ENCODE data around the gene CENPQ.

Gene CENPQ

DNA sequence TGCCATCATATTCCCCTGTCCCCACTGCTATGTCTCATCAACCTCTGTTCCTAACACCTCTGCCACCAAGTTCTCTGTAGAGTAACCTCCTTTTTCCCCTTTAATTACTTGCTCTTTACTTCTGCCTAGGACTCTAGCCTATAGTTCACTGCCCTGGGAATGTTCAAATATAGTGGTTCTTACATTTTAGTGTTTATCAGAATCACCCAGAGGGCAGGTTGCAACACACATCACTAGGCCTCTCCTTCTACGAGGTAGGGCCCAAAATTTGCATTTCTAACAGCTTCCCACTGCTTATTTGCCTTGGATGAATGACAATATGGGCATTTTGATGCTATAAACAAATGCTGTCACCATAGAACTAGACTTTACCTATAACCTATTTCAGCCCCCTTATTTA lies 64.2 kb downstream of the CENPQ start:
- POLR2A ChIA-PET = no interaction called here
- TF ChIP-seq HDGF (IDR thresholded peaks at IDR 0.05; ENCODE audit: borderline replicate concordance) (no peak), ZNF384 (IDR thresholded peaks at IDR 0.05) (no peak), TARDBP (IDR thresholded peaks at IDR 0.05) (no peak), PKNOX1 (IDR thresholded peaks at IDR 0.05) (no peak), L3MBTL2 (conservative IDR thresholded peaks at IDR 0.05) (no peak), FOXK2 (IDR thresholded peaks at IDR 0.05) (no peak)
- CTCF ChIA-PET = no interaction called here
- no peak for DNase-seq (ENCODE audit: extremely low spot score)

DNA sequence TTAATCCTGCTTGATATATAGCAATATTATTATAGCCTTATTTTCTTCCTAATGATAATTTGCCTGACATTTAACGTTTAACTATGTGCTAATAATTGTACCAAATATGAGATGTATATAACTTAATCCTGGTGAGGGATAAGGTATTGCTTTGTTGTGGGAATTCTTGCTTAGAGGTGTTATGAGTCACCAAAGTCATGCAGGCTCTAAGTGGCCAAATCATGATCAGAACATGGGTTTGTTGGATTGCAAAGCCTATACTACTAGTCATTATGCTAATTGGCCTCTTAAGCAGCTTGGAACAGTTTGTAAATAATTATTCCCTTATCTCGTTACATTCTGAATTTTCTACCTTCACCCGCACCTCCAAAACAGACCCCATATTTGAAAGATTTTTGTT lies 65.4 kb downstream of the CENPQ start:
- CTCF ChIA-PET = no interaction called here
- POLR2A ChIA-PET = no interaction called here
- TF ChIP-seq NFRKB (IDR thresholded peaks at IDR 0.05) (no peak), ARNT (IDR thresholded peaks at IDR 0.05) (no peak), SUZ12 (IDR thresholded peaks at IDR 0.05) (no peak), LEF1 (IDR thresholded peaks at IDR 0.05; ENCODE audit: borderline replicate concordance) (no peak), TARDBP (IDR thresholded peaks at IDR 0.05) (no peak), ELF4 (IDR thresholded peaks at IDR 0.05) (no peak), CTBP1 (IDR thresholded peaks at IDR 0.05; ENCODE audit: borderline replicate concordance) (no peak), L3MBTL2 (conservative IDR thresholded peaks at IDR 0.05) (no peak), FOXM1 (IDR thresholded peaks at IDR 0.05; ENCODE audit: borderline replicate concordance) (no peak), FOXK2 (IDR thresholded peaks at IDR 0.05) (no peak), PKNOX1 (IDR thresholded peaks at IDR 0.05) (no peak), SP1 (IDR thresholded peaks at IDR 0.05) (no peak), HDGF (IDR thresholded peaks at IDR 0.05; ENCODE audit: borderline replicate concordance) (no peak), ZNF384 (IDR thresholded peaks at IDR 0.05) (no peak), BHLHE40 (IDR thresholded peaks at IDR 0.05; ENCODE audit: borderline replicate concordance) (no peak)
- DNase-seq (ENCODE audit: extremely low spot score) = no peak

DNA sequence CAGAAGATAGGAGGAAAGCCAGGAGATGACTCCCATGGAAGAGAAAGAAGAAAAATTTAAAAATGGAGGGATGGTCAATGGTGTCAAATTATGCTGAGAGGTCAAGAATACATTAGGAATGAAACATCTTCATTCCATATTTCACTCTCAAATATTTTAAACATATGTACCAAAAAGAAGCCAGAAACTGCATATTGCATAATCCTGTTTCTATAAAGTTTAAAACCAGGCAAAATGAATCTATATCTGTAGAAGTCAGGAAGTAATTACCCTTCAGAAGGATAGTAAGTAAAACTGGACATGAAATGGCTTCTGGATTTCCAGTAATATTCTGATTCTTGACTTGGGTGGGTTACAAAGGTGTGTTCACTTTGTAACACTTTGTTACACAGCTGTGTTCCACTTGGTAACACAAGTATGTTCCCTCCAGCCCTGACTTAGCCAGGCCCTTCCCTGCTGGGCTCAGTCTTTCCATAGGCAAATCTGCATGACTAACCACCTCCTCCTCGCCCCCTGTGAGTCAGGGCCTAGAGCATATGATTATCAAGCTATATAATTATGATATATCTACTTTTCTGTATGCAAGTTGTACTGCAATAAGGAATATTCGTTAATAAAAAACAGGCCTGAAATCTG lies 67.1 kb downstream of the CENPQ start:
- CTCF ChIA-PET = interaction anchor here (0.8 kb wide), 1 partner anchor 78 kb away, joined by 3 read pairs; no protein-coding TSS in a partner anchor
- no peak for DNase-seq (ENCODE audit: extremely low spot score)
- POLR2A ChIA-PET = no interaction called here

DNA sequence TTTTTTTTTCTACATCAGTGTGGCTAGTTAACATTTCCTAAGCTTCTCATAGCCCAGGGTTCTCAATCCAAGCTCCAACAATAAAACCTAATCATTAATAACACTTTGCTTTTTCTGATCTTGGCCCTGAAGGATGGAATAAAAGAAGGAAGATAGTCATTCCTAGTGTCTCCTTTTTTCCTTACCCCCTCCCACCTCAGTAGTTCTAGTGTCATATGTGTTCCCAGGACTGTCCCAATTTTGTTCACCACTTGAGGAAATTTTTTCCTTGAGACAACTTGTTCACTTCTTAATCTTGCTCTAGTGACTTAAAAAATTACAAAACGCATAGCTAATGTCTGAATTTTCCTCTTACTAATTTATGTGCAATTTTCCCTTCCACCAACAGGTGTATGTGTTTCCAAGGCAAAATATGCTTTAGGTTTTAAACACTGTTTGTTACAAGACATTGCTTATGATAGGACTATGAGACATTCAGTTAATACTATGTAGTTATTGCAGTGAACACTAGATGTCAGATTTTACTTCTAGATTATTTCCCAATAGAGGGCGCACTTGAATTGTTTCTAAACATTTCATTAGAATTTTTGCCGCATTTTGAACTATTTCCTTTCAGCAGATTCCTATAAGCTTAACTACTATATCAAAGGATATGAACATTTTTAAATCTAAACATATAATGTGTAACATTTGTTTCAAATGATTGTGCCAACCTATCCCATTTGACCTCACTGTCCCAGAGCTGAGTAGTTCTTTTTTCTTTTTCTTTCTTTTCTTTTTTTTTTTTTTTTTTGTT lies 68.8 kb downstream of the CENPQ start:
- CTCF ChIA-PET = interaction anchor here (0.6 to 3.0 kb wide), 18 partner anchors 10 to 394 kb away, joined by 3 to 31 read pairs (median 4); partner anchors contain the start of gene C6orf141
- POLR2A ChIA-PET = interaction anchor here (1.5 kb wide), 1 partner anchor 18 kb away, joined by 9 read pairs; the partner anchor contains the start of gene C6orf141
- no peak for TF ChIP-seq SUZ12 (IDR thresholded peaks at IDR 0.05)
- peak; percentile 81 for TF ChIP-seq ZNF384 (IDR thresholded peaks at IDR 0.05)
- DNase-seq (ENCODE audit: extremely low spot score) = peak; percentile 46

More for the DNA sequence above, 67.1 kb downstream of the CENPQ start:
- TF ChIP-seq TARDBP (IDR thresholded peaks at IDR 0.05) = no peak
- TF ChIP-seq FOXM1 (IDR thresholded peaks at IDR 0.05; ENCODE audit: borderline replicate concordance) = no peak
- TF ChIP-seq SUZ12 (IDR thresholded peaks at IDR 0.05) = no peak
- no peak for TF ChIP-seq BHLHE40 (IDR thresholded peaks at IDR 0.05; ENCODE audit: borderline replicate concordance)
- TF ChIP-seq HDGF (IDR thresholded peaks at IDR 0.05; ENCODE audit: borderline replicate concordance) = no peak
- TF ChIP-seq L3MBTL2 (conservative IDR thresholded peaks at IDR 0.05) = no peak
- TF ChIP-seq FOXK2 (IDR thresholded peaks at IDR 0.05) = no peak
- no peak for TF ChIP-seq ELF4 (IDR thresholded peaks at IDR 0.05)
- TF ChIP-seq ARNT (IDR thresholded peaks at IDR 0.05) = no peak
- no peak for TF ChIP-seq NFRKB (IDR thresholded peaks at IDR 0.05)
- TF ChIP-seq CTBP1 (IDR thresholded peaks at IDR 0.05; ENCODE audit: borderline replicate concordance) = no peak
- no peak for TF ChIP-seq LEF1 (IDR thresholded peaks at IDR 0.05; ENCODE audit: borderline replicate concordance)
- TF ChIP-seq SP1 (IDR thresholded peaks at IDR 0.05) = no peak
- TF ChIP-seq ZNF384 (IDR thresholded peaks at IDR 0.05) = no peak
- TF ChIP-seq FOXA1 (IDR thresholded peaks at IDR 0.05) = no peak
- no peak for TF ChIP-seq PKNOX1 (IDR thresholded peaks at IDR 0.05)

- TF ChIP-seq FOXK2 (IDR thresholded peaks at IDR 0.05) (no peak), ARNT (IDR thresholded peaks at IDR 0.05) (no peak)
- ChIA-PET POLR2A (interaction anchor here (1.2 kb wide), 1 partner anchor 14 kb away, joined by 4 read pairs; the partner anchor contains the start of gene C6orf141), CTCF (interaction anchor here (1.1 to 1.5 kb wide), 2 partner anchors 12 to 314 kb away, joined by 3 to 5 read pairs; no protein-coding TSS in a partner anchor)
- DNase-seq (ENCODE audit: extremely low spot score) = no peak
These were observed 72.6 kb downstream of the CENPQ start for GRCh38 chr6:49535795-49536194.

- DNase-seq (ENCODE audit: extremely low spot score) = no peak
- TF ChIP-seq ZNF384 (IDR thresholded peaks at IDR 0.05) (no peak), L3MBTL2 (conservative IDR thresholded peaks at IDR 0.05) (no peak), TARDBP (IDR thresholded peaks at IDR 0.05) (no peak), BHLHE40 (IDR thresholded peaks at IDR 0.05; ENCODE audit: borderline replicate concordance) (no peak), HDGF (IDR thresholded peaks at IDR 0.05; ENCODE audit: borderline replicate concordance) (no peak), LEF1 (IDR thresholded peaks at IDR 0.05; ENCODE audit: borderline replicate concordance) (no peak), FOXM1 (IDR thresholded peaks at IDR 0.05; ENCODE audit: borderline replicate concordance) (no peak)
- CTCF ChIA-PET = no interaction called here
- POLR2A ChIA-PET = interaction anchor here (4.1 kb wide), 1 partner anchor 12 kb away, joined by 34 read pairs; the partner anchor contains the start of gene C6orf141
These were observed 75.9 kb downstream of the CENPQ start for GRCh38 chr6:49539102-49539501.

Measured in HEK293T (cell line).